Neutrophil (primary cell): Measurements from ENCODE around the gene SNX18.

Experiments
- H3K27ac ChIP-seq: fragments of 200-600 bp; sonication (generic); 2 replicates; pipeline ENCODE4 v1.5.1; 2016; ENCODE audit warnings: mild to moderate bottlenecking, moderate library complexity
- H3K27me3 ChIP-seq: fragments of 200-600 bp; sonication (generic); 2 replicates; pipeline ENCODE4 v1.6.0; 2016; ENCODE audit warnings: mild to moderate bottlenecking
- H3K36me3 ChIP-seq: fragments of 200-600 bp; sonication (generic); 2 replicates; pipeline ENCODE4 v1.5.1; 2017
- H3K4me1 ChIP-seq, 2 experiments: fragments of 200-600 bp in 1 of 2; sonication (generic) in 1 of 2; 1 replicate in 1 of 2; 2 replicates in 1 of 2; pipeline versions ENCODE4 v1.5.1 to v1.6.1; 2013 to 2016; ENCODE audit warnings: low read depth in 1 of 2, low read length in 1 of 2, mild to moderate bottlenecking in 1 of 2, moderate library complexity in 1 of 2; ENCODE audit not compliant: control insufficient read depth in 1 of 2, insufficient read depth in 1 of 2
- H3K4me3 ChIP-seq, 2 experiments: fragments of 200-600 bp in 1 of 2; sonication (generic) in 1 of 2; 1 replicate in 1 of 2; 2 replicates in 1 of 2; pipeline ENCODE4 v1.5.1; 2013 to 2016; ENCODE audit warnings: low read depth in 1 of 2, low read length in 1 of 2, mild to moderate bottlenecking in 1 of 2, moderate library complexity in 1 of 2
- H3K9me3 ChIP-seq: fragments of 200-600 bp; sonication (generic); 2 replicates; pipeline ENCODE4 v1.5.1; 2016
- TF ChIP-seq, protein P1 (sequence below): fragments of 200-600 bp; sonication (generic); IDR thresholded peaks from 2 replicates; pipeline ENCODE4 v1.5.1; 2016; ENCODE audit warnings: antibody characterized with exemption

The SNX18 gene

DNA sequence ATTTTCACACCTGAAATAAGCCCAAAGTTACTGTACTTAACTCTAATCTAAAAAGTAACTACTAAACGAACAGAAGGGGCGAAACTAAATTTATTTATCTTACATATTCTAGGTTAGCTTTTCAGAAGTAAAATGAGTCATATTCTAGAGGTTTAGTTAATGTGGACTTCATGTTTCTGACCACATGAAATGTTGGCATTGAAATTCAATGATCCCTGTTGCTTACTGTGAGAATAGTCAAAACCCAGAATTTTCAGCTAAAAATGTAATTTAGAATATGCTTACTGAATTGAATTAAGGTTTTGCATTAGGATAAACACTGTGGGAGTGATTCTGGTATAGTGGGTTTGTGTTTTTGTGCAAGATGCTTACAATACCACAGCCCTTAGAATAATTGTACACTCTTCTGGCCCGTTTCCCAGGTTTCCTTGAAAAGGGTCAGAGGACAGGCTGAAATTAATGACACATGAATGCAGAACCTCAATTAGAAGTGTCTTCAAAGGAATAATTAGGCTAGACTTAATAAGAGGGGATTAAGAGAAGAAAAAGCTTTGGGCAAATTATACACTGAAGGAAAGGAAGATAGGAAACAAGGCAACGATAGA, 1.4 kb upstream of the SNX18 start:
- H3K4me3 ChIP-seq: no peak overlapping the region

DNA sequence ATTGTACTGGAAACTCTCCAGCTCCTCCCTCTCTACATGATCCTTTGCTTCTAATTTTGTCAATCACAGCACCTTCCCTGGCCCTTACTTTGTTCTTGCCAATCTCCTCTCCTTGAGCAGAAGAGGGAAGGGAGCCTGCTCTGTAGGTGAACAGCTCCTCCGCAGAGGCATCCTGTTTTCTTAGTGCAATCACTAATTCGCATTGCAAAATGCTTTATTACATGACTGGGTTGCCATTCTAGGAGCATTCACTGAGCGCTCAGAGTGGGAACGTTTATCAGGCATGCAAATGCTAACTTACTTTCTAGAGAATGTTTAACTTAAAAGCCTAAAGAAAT, 416 bp upstream of the SNX18 start:
- Histone ChIP-seq H3K4me3 (peak overlapping the region; percentile 35 to 99), H3K27ac (peak overlapping the region; percentile 96), H3K9me3 (no peaks in the 10 kb centered on the region), H3K27me3 (no peaks in the 10 kb centered on the region), H3K36me3 (peaks cover 13% of the 10 kb centered on the region), H3K4me1 (peaks cover 21 to 38% of the 10 kb centered on the region in 2 experiments)
- TF ChIP-seq, protein P1, sequence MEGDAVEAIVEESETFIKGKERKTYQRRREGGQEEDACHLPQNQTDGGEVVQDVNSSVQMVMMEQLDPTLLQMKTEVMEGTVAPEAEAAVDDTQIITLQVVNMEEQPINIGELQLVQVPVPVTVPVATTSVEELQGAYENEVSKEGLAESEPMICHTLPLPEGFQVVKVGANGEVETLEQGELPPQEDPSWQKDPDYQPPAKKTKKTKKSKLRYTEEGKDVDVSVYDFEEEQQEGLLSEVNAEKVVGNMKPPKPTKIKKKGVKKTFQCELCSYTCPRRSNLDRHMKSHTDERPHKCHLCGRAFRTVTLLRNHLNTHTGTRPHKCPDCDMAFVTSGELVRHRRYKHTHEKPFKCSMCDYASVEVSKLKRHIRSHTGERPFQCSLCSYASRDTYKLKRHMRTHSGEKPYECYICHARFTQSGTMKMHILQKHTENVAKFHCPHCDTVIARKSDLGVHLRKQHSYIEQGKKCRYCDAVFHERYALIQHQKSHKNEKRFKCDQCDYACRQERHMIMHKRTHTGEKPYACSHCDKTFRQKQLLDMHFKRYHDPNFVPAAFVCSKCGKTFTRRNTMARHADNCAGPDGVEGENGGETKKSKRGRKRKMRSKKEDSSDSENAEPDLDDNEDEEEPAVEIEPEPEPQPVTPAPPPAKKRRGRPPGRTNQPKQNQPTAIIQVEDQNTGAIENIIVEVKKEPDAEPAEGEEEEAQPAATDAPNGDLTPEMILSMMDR: no peak

More for the DNA sequence above, 1.4 kb upstream of the SNX18 start:
- TF ChIP-seq, protein P1: no peak
- no peaks in the 10 kb centered on the region for H3K27me3 ChIP-seq
- peaks cover 13% of the 10 kb centered on the region for H3K36me3 ChIP-seq
- H3K27ac ChIP-seq: no peak overlapping the region
- no peaks in the 10 kb centered on the region for H3K9me3 ChIP-seq
- H3K4me1 ChIP-seq: peaks cover 11 to 28% of the 10 kb centered on the region in 2 experiments

DNA sequence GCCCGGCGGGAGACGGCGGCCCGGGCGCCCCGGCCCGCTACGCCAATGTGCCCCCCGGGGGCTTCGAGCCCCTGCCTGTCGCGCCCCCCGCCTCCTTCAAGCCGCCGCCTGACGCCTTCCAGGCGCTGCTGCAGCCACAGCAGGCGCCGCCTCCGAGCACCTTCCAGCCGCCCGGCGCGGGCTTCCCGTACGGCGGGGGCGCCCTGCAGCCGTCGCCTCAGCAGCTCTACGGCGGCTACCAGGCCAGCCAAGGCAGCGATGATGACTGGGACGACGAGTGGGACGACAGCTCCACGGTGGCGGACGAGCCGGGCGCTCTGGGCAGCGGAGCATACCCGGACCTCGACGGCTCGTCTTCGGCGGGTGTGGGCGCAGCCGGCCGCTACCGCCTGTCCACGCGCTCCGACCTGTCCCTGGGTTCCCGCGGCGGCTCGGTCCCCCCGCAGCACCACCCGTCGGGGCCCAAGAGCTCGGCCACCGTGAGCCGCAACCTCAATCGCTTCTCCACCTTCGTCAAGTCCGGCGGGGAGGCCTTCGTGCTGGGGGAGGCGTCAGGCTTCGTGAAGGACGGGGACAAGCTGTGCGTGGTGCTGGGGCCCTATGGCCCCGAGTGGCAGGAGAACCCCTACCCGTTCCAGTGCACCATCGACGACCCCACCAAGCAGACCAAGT, 723 bp downstream of the SNX18 start:
- H3K27me3 ChIP-seq: no peaks in the 10 kb centered on the region
- H3K4me3 ChIP-seq: peak overlapping the region; percentile 92 to 99
- H3K9me3 ChIP-seq: no peaks in the 10 kb centered on the region
- peak overlapping the region; percentile 96 for H3K27ac ChIP-seq
- peaks cover 33 to 49% of the 10 kb centered on the region in 2 experiments for H3K4me1 ChIP-seq
- H3K36me3 ChIP-seq: peaks cover 17% of the 10 kb centered on the region
- TF ChIP-seq, protein P1: peak; percentile 18

GRCh38 chr5:54518818-54519508, 1.4 kb downstream of the SNX18 start:
- peak overlapping the region; percentile 96 for H3K27ac ChIP-seq
- TF ChIP-seq, protein P1: no peak

GRCh38 chr5:54519509-54519876, 1.9 kb downstream of the SNX18 start:
- H3K4me3 ChIP-seq: peak overlapping the region; percentile 92 to 99
- H3K9me3 ChIP-seq: no peaks in the 10 kb centered on the region
- H3K27ac ChIP-seq: peak overlapping the region; percentile 96
- peaks cover 20% of the 10 kb centered on the region for H3K36me3 ChIP-seq
- H3K4me1 ChIP-seq: peaks cover 45 to 61% of the 10 kb centered on the region in 2 experiments
- H3K27me3 ChIP-seq: no peaks in the 10 kb centered on the region
- TF ChIP-seq, protein P1: no peak

More at GRCh38 chr5:54518818-54519508, 1.4 kb downstream of the SNX18 start:
- Histone ChIP-seq H3K4me1 (peaks cover 39 to 56% of the 10 kb centered on the region in 2 experiments), H3K4me3 (peak overlapping the region; percentile 92 to 99), H3K9me3 (no peaks in the 10 kb centered on the region), H3K27me3 (no peaks in the 10 kb centered on the region), H3K36me3 (peaks cover 17% of the 10 kb centered on the region)
